Retinal pigment epithelial cell (primary cell): ENCODE data around the gene HINT2.

Experiments
- DNase-seq: peaks from one replicate; pipeline ENCODE4 v3.0.0-alpha.2; 2010; ENCODE audit warnings: low read depth
- H3K4me3 ChIP-seq: 2 replicates; pipeline ENCODE4 v1.5.1; 2011; ENCODE audit warnings: mild to moderate bottlenecking, low read length, control low read depth, moderate library complexity
- TF ChIP-seq, protein P1 (sequence below): conservative IDR thresholded peaks from 2 replicates; pipeline ENCODE4 v1.5.1; 2011; ENCODE audit warnings: low read depth, low read length, control low read depth, inconsistent platforms

Gene HINT2

DNA sequence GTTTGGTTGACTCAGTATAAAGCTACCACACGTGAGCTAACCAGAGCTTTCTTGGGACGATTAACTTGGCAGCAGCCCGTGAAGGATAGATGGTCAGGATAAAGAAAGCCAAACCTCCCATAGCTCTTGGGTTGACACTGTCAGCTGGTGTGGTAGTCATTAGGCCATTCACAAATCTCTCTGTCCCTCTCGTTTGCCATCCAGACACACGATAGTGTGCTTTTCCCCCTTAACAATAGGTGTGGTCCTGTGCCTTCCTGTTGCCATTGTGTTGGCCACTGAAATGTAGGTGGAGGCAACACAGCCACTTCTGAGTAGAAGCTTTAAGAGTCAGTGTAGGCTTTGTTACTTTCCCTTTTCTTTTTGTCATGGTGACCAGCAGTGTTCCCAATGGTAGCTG, 43.6 kb upstream of the HINT2 start:
- TF ChIP-seq, protein P1, sequence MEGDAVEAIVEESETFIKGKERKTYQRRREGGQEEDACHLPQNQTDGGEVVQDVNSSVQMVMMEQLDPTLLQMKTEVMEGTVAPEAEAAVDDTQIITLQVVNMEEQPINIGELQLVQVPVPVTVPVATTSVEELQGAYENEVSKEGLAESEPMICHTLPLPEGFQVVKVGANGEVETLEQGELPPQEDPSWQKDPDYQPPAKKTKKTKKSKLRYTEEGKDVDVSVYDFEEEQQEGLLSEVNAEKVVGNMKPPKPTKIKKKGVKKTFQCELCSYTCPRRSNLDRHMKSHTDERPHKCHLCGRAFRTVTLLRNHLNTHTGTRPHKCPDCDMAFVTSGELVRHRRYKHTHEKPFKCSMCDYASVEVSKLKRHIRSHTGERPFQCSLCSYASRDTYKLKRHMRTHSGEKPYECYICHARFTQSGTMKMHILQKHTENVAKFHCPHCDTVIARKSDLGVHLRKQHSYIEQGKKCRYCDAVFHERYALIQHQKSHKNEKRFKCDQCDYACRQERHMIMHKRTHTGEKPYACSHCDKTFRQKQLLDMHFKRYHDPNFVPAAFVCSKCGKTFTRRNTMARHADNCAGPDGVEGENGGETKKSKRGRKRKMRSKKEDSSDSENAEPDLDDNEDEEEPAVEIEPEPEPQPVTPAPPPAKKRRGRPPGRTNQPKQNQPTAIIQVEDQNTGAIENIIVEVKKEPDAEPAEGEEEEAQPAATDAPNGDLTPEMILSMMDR: no peak
- DNase-seq: no peak
- H3K4me3 ChIP-seq: no peak overlapping the region

DNA sequence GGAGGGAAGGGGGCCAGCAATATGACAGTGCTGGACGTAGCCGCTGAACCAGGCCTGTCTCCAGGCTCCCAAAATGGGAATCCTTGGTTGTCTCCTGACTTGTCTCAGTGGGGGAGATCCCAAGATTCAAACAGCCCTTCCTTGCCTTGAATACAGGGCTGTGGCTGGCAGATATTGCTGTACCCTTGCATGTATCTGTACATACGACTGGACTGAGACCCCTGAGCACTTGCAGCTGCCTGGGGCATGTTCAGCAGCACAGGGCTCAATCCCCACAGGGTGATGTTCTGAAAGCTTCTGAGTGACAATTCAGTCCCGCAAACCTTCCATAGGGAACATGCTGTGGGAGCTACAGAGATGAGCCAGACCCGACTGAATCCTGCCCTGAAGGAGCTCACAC, 42.0 kb upstream of the HINT2 start:
- no peak for DNase-seq
- no peak overlapping the region for H3K4me3 ChIP-seq
- TF ChIP-seq, protein P1: no peak

DNA sequence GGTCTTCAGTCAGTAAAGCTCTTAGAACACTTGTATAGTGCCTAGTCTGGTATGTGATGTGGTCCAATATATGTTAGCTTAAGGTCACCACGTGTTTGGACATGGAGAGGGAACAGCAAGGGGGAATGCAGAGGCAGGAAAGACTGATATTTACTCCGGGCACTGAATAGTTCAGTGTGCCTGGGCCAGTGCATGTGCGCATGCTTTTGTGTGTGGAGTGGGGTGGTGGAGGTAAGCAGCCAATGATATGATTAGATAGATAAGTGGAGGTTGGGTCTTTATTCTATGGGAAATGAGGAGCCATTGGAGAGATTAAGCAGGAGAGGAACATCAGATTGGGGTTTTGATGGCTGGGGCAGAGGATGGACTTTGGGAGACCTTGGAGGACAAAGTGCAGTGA, 41.4 kb upstream of the HINT2 start:
- DNase-seq: no peak
- H3K4me3 ChIP-seq: no peak overlapping the region
- TF ChIP-seq, protein P1: no peak

DNA sequence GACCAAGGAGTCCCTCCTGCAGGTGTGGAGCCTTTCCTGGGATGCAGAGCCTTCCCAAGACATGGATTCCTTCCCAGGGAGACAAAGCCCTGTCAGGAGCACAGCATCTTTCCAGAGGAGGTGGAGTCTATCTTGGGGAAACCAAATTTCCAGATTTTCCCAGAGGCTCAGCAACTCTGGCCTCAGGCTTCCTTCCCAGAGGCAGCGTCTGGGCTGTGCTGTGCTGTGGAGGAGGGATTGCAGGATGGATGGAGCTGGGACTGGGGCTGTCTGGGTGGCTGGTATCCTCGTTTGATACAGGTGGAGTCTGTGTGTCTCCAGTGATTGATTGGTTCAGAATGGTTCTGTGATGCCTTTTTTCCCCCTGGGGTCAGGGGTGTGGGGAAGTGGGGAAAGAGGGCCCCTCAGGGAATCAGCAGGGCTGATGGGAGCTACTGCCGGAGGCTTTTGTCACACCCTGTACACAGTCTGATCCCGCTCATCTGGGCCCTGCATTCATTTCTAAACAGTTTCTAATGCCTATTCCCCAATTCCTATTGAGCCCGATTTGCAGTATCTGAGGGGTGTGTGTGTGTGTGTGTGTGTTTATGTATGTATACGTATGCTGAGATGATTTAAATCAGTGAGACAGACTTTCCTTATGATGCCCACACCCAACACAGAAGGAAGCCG, 39.4 kb upstream of the HINT2 start:
- H3K4me3 ChIP-seq: no peak overlapping the region
- no peak for DNase-seq
- TF ChIP-seq, protein P1: no peak

DNA sequence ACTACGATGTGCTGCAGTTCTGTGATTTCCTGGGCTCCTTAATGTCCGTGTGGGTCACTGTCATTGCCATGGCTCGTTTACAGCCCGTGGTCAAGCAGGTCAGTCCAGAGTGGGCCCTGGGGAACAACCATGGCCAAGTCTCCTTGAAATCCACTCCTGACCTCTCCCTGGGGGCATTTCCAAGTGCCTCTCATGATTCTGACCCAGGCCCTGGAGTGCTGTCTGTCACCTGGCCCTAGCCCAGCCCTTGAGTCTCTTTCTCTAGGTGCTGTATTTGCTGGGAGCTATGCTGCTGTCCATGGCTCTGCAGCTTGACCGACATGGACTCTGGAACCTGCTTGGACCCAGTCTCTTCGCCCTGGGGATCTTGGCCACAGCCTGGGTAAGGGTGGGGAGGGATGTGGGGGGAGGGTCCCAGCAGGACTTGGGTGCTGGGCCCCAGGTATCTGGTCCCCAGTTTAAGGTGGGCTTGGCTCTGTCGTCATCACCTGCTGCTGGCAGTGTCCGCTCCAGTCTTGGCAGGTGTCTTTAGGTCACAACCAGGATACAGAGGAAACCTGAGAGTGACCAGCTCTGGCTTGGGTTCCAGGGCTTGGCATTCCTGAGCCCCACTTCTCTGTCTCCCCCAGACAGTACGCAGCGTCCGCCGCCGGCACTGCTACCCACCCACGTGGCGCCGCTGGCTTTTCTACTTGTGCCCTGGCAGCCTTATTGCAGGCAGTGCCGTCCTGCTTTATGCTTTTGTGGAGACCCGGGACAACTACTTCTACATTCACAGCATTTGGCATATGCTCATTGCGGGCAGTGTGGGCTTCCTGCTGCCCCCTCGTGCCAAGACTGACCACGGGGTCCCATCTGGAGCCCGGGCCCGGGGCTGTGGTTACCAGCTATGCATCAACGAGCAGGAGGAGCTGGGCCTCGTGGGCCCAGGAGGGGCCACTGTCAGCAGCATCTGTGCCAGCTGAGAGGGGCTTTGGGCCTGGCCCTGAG, 38.3 kb upstream of the HINT2 start:
- no peak overlapping the region for H3K4me3 ChIP-seq
- no peak for DNase-seq
- TF ChIP-seq, protein P1: no peak

DNA sequence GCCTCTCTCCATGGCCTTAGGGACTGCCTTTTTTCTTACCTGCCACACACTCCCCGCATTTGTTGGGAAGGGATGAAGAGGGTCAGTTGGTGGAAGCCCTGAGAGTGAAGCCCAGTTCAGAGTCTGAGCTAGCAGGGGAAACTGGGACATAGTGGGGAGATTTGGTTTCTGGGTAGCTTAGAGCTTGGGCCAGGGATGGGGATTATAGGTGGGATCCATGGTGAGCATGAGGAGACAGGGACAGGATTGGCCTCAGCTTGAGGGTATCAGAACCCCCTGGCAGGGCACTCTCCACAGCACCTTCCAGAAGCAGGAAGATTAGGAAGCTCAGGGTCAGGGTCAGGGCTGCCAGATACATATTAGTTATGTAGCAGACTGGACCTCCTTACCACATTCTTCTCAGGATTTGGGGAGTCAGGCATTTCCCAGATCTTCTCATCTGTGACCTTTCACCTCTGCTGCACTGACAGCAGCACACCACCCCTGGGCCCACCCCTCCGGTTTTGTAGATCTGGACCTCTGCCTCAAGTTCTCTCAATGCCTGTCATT, 37.5 kb upstream of the HINT2 start:
- no peak for DNase-seq
- TF ChIP-seq, protein P1: no peak
- H3K4me3 ChIP-seq: no peak overlapping the region
